Erythroblast (primary cell): Measurements from ENCODE around the gene JAKMIP3.

Experiments used
- GATA1 ChIP-seq: IDR thresholded peaks from 2 replicates; pipeline ENCODE4 v1.6.1; 2011; ENCODE audit warnings: low read depth, mild to moderate bottlenecking, control low read depth, low read length, moderate library complexity
- POLR2A ChIP-seq: IDR thresholded peaks from 2 replicates; pipeline ENCODE4 v1.6.1; 2011; ENCODE audit warnings: mild to moderate bottlenecking, low read length

- TF ChIP-seq POLR2A (no peak), GATA1 (no peak)
These were observed 37.0 kb downstream of the JAKMIP3 start for GRCh38 chr10:132102717-132103110.
